H9 (cell line): ENCODE data around the gene ROR1. TPM values are rescaled to one million over a fixed set of nuclear protein-coding genes. Genes with fewer than 3 reads are reported as not detected.

Experiments used
- DNase-seq: peaks from one replicate; pipeline ENCODE4 v3.0.0-alpha.2; 2017
- H2AFZ ChIP-seq: one replicate; pipeline ENCODE4 v1.6.1; 2013; ENCODE audit warnings: mild to moderate bottlenecking, low read length, control low read depth, moderate library complexity
- H2AK5ac ChIP-seq: 2 replicates; pipeline ENCODE4 v1.6.1; 2013; ENCODE audit warnings: low read length, control low read depth, mixed read lengths; ENCODE audit not compliant: insufficient read length
- H2BK120ac ChIP-seq: one replicate; pipeline ENCODE4 v1.6.1; 2013; ENCODE audit warnings: low read depth, mild to moderate bottlenecking, low read length, control low read depth, inconsistent platforms; ENCODE audit not compliant: poor library complexity, severe bottlenecking
- H2BK12ac ChIP-seq: 2 replicates; pipeline ENCODE4 v1.6.1; 2013; ENCODE audit warnings: low read length, control low read depth, mixed read lengths, low read depth; ENCODE audit not compliant: insufficient read length
- H2BK15ac ChIP-seq: 2 replicates; pipeline ENCODE4 v1.6.1; 2013; ENCODE audit warnings: low read depth, low read length, control low read depth
- H2BK20ac ChIP-seq: one replicate; pipeline ENCODE4 v1.6.1; 2013; ENCODE audit warnings: low read depth, mild to moderate bottlenecking, low read length, control low read depth, inconsistent platforms; ENCODE audit not compliant: poor library complexity, severe bottlenecking
- H2BK5ac ChIP-seq: 2 replicates; pipeline ENCODE4 v1.6.1; 2013; ENCODE audit warnings: low read length, control low read depth, mixed read lengths; ENCODE audit not compliant: insufficient read length
- H3K14ac ChIP-seq: 2 replicates; pipeline ENCODE4 v1.6.1; 2013; ENCODE audit warnings: low read length, control low read depth; ENCODE audit not compliant: insufficient read depth
- H3K18ac ChIP-seq: 2 replicates; pipeline ENCODE4 v1.6.1; 2013; ENCODE audit warnings: low read depth, mild to moderate bottlenecking, mixed read lengths, low read length, control low read depth; ENCODE audit not compliant: insufficient read length
- H3K23ac ChIP-seq: 2 replicates; pipeline ENCODE4 v1.6.1; 2013; ENCODE audit warnings: low read length, control low read depth, mixed read lengths, low read depth; ENCODE audit not compliant: insufficient read length
- H3K23me2 ChIP-seq: 2 replicates; pipeline ENCODE4 v1.6.1; 2013; ENCODE audit warnings: low read depth, mild to moderate bottlenecking, mixed read lengths, low read length, control low read depth; ENCODE audit not compliant: insufficient read length, poor library complexity, severe bottlenecking
- H3K27ac ChIP-seq: 2 replicates; pipeline ENCODE4 v1.5.1; 2013; ENCODE audit warnings: low read length, control low read depth, mixed read lengths, low read depth; ENCODE audit not compliant: insufficient read length
- H3K27me3 ChIP-seq: 2 replicates; pipeline ENCODE4 v1.6.1; 2013; ENCODE audit warnings: low read length, control low read depth, inconsistent platforms; ENCODE audit not compliant: insufficient read depth
- H3K4ac ChIP-seq: 2 replicates; pipeline ENCODE4 v1.6.1; 2013; ENCODE audit warnings: low read depth, mild to moderate bottlenecking, control low read depth, inconsistent platforms, low read length, moderate library complexity
- H3K4me1 ChIP-seq: 2 replicates; pipeline ENCODE4 v1.6.1; 2013; ENCODE audit warnings: low read length, control low read depth, inconsistent platforms; ENCODE audit not compliant: insufficient read depth
- H3K4me2 ChIP-seq: 2 replicates; pipeline ENCODE4 v1.6.1; 2013; ENCODE audit warnings: low read length, control low read depth, mixed read lengths; ENCODE audit not compliant: insufficient read length, insufficient read depth
- H3K56ac ChIP-seq: 2 replicates; pipeline ENCODE4 v1.6.1; 2013; ENCODE audit warnings: low read depth, mild to moderate bottlenecking, mixed read lengths, low read length, control low read depth; ENCODE audit not compliant: insufficient read length
- H3K79me1 ChIP-seq: 2 replicates; pipeline ENCODE4 v1.6.1; 2013; ENCODE audit warnings: low read depth, mild to moderate bottlenecking, moderate library complexity, low read length, control low read depth, inconsistent platforms; ENCODE audit not compliant: insufficient read depth, poor library complexity, severe bottlenecking
- H3K79me2 ChIP-seq: 2 replicates; pipeline ENCODE4 v1.6.1; 2013; ENCODE audit warnings: low read length, control low read depth, inconsistent platforms; ENCODE audit not compliant: insufficient read depth
- H3K9ac ChIP-seq: 2 replicates; pipeline ENCODE4 v1.6.1; 2013; ENCODE audit warnings: low read length, control low read depth, mixed read lengths; ENCODE audit not compliant: insufficient read length; ENCODE audit errors: extremely low read depth
- H3K9me3 ChIP-seq: one replicate; pipeline ENCODE4 v1.6.1; 2013; ENCODE audit warnings: low read depth, low read length, inconsistent platforms; ENCODE audit not compliant: control insufficient read depth
- H3T11ph ChIP-seq: one replicate; pipeline ENCODE4 v1.6.1; 2013; ENCODE audit warnings: mild to moderate bottlenecking, low read length, control low read depth, inconsistent platforms
- H4K20me1 ChIP-seq: one replicate; pipeline ENCODE4 v1.6.1; 2013; ENCODE audit not compliant: control insufficient read depth, insufficient read length, insufficient read depth
- H4K5ac ChIP-seq: 2 replicates; pipeline ENCODE4 v1.6.1; 2013; ENCODE audit warnings: low read depth, mild to moderate bottlenecking, mixed read lengths, low read length, control low read depth; ENCODE audit not compliant: insufficient read length
- H4K8ac ChIP-seq: replicated peaks from 2 replicates; pipeline ENCODE4 v1.6.1; 2013; ENCODE audit warnings: low read length, control low read depth, mixed read lengths, low read depth; ENCODE audit not compliant: insufficient read length
- H4K91ac ChIP-seq: 2 replicates; pipeline ENCODE4 v1.6.1; 2013; ENCODE audit warnings: low read depth, mild to moderate bottlenecking, moderate library complexity, mixed read lengths, low read length, control low read depth; ENCODE audit not compliant: insufficient read length
- H3K27ac Mint-ChIP-seq, 3 experiments: 2 replicates in 2 of 3; 3 replicates in 1 of 3; pipeline ENCODE4 v1.8.0; 2020 to 2021; ENCODE audit warnings: mixed read lengths in 3 of 3, mild to moderate bottlenecking in 1 of 3, moderate library complexity in 1 of 3
- H3K27me3 Mint-ChIP-seq: 2 replicates; pipeline ENCODE4 v1.8.0; 2021; ENCODE audit warnings: low read depth, mild to moderate bottlenecking, moderate library complexity, mixed read lengths
- H3K36me3 Mint-ChIP-seq, 3 experiments: 2 replicates in 2 of 3; 3 replicates in 1 of 3; pipeline ENCODE4 v1.8.0; 2020 to 2021; ENCODE audit warnings: low read depth in 3 of 3, mixed read lengths in 3 of 3; ENCODE audit not compliant: insufficient read depth in 1 of 3
- H3K4me1 Mint-ChIP-seq, 2 experiments: 2 replicates each; pipeline ENCODE4 v1.8.0; 2020; ENCODE audit warnings: mixed read lengths in 2 of 2
- H3K4me3 Mint-ChIP-seq, 2 experiments: 2 replicates in 1 of 2; 3 replicates in 1 of 2; pipeline ENCODE4 v1.8.0; 2020 to 2021; ENCODE audit warnings: mild to moderate bottlenecking in 2 of 2, mixed read lengths in 2 of 2, moderate library complexity in 1 of 2
- H3K9me3 Mint-ChIP-seq, 2 experiments: 2 replicates in 1 of 2; 3 replicates in 1 of 2; pipeline ENCODE4 v1.8.0; 2020; ENCODE audit warnings: mild to moderate bottlenecking in 2 of 2, mixed read lengths in 2 of 2, moderate library complexity in 1 of 2
- WGBS: extraction: QIAGEN DNeasy Blood & Tissue Kit; methylation state at CpG from one replicate; pipeline ENCODE4 v1.1.7; 2013; ENCODE audit warnings: missing lambda C conversion rate, low lambda C conversion rate, mixed read lengths; ENCODE audit not compliant: insufficient read length; ENCODE audit errors: extremely low coverage; 5-methylcytosine and 5-hydroxymethylcytosine counted together
- total RNA-seq: library from RNA; stranded (reverse); gene quantifications from 2 replicates; pipeline ENCODE4 v1.2.1, GENCODE V29; 2021
- TF ChIP-seq, protein P1 (sequence below): fragments of 200-600 bp; sonication (generic); conservative IDR thresholded peaks from 3 replicates; pipeline ENCODE4 v1.8.0; 2021; ENCODE audit warnings: antibody characterized with exemption, mild to moderate bottlenecking

The ROR1 gene
- total RNA-seq, 1 experiment from 2014 or later = 75.9 TPM

DNA sequence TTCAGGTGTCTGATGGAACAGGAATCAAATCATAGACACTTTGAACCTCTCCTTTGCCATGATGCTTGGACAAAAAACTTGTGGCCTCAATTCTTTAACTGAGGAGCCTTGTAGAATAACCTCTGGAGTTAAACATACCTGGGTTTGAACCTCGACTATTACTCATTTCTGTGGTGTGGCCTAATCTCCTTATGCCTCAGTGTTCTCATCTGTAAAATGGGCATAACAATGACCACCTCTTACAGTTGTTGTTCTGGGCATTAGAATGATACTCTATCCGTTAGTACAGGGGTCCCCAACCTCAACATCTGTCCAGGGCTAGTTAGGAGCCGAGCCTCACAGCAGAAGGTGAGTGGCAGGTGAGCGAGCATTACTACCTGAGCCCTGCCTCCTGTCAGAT is 137.2 kb downstream of the ROR1 start:
- TF ChIP-seq, protein P1, sequence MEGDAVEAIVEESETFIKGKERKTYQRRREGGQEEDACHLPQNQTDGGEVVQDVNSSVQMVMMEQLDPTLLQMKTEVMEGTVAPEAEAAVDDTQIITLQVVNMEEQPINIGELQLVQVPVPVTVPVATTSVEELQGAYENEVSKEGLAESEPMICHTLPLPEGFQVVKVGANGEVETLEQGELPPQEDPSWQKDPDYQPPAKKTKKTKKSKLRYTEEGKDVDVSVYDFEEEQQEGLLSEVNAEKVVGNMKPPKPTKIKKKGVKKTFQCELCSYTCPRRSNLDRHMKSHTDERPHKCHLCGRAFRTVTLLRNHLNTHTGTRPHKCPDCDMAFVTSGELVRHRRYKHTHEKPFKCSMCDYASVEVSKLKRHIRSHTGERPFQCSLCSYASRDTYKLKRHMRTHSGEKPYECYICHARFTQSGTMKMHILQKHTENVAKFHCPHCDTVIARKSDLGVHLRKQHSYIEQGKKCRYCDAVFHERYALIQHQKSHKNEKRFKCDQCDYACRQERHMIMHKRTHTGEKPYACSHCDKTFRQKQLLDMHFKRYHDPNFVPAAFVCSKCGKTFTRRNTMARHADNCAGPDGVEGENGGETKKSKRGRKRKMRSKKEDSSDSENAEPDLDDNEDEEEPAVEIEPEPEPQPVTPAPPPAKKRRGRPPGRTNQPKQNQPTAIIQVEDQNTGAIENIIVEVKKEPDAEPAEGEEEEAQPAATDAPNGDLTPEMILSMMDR = no peak
- Histone ChIP-seq H3K9ac (no peak overlapping the region), H3K23ac (no peak overlapping the region), H4K20me1 (no peaks in the 10 kb centered on the region), H3K27me3 (no peaks in the 10 kb centered on the region), H3K9me3 (no peaks in the 10 kb centered on the region), H3K4ac (no peak overlapping the region), H3K79me1 (peaks cover 7% of the 10 kb centered on the region), H3K27ac (no peak overlapping the region), H3K23me2 (no peaks in the 10 kb centered on the region), H3K4me1 (peaks cover 39% of the 10 kb centered on the region; the same call in 1 of the 2 replicates), H3T11ph (no peak overlapping the region), H2AK5ac (no peak overlapping the region), H2BK5ac (no peak overlapping the region), H3K4me2 (no peak overlapping the region), H4K91ac (no peak overlapping the region), H2AFZ (no peak overlapping the region), H2BK120ac (no peak overlapping the region), H2BK20ac (no peak overlapping the region), H2BK15ac (no peak overlapping the region), H3K14ac (no peak overlapping the region), H3K56ac (no peak overlapping the region), H4K8ac (no peak overlapping the region), H3K18ac (no peak overlapping the region), H2BK12ac (no peak overlapping the region), H3K79me2 (peaks cover 21% of the 10 kb centered on the region), H4K5ac (no peak overlapping the region)
- no peaks in the 10 kb centered on the region for H3K27me3 Mint-ChIP-seq
- no peak for DNase-seq
- no peak overlapping the region for H3K27ac Mint-ChIP-seq
- peaks cover 87 to 90% of the 10 kb centered on the region in 2 experiments for H3K4me1 Mint-ChIP-seq
- WGBS = no CpG with 5 or more reads among the region's 4 CpGs
- H3K4me3 Mint-ChIP-seq = no peak overlapping the region
- H3K36me3 Mint-ChIP-seq = no peaks in the 10 kb centered on the region; a peak in 1 of 7 replicates
- H3K9me3 Mint-ChIP-seq = no peaks in the 10 kb centered on the region
